HEK293 (cell line): ENCODE results near the gene ASNSD1.
"Not testable (repeated sequence)": the region's sequence is repeated elsewhere in the genome, so short reads cannot be mapped to it uniquely, and the experiment has no call there.

Experiments
- CTCF ChIA-PET: fragments of 350-600 bp; formaldehyde crosslinking; extraction: SDS; loops from one replicate; lab custom pipeline; 2021; ENCODE audit warnings: antibody characterized with exemption; lab: Yijun Ruan, JAX
- POLR2A ChIA-PET: fragments of 300-600 bp; formaldehyde crosslinking; extraction: SDS; loops from one replicate; lab custom pipeline; 2020; ENCODE audit warnings: antibody characterized with exemption, inconsistent platforms; lab: Yijun Ruan, JAX
- H3K27ac ChIP-seq: fragments of 200-500 bp; sonication (Bioruptor generic); 2 replicates; pipeline ENCODE4 v1.5.1; 2014; ENCODE audit warnings: low read depth, low read length, control low read depth, inconsistent platforms; ENCODE audit errors: extremely low read depth
- H3K36me3 ChIP-seq, 2 experiments: fragments of 200-500 bp in 1 of 2; sonication (Bioruptor generic) in 1 of 2; 1 replicate in 1 of 2; 2 replicates in 1 of 2; pipeline ENCODE4 v1.5.1; 2014 to 2017; ENCODE audit warnings: inconsistent platforms in 2 of 2, low read length in 2 of 2; ENCODE audit not compliant: control insufficient read depth in 2 of 2, insufficient read depth in 1 of 2
- H3K4me1 ChIP-seq: fragments of 200-500 bp; sonication (Bioruptor generic); 2 replicates; pipeline ENCODE4 v1.5.1; 2014; ENCODE audit warnings: mild to moderate bottlenecking, low read length, inconsistent platforms; ENCODE audit not compliant: control insufficient read depth, insufficient read depth
- H3K4me3 ChIP-seq: 2 replicates; pipeline ENCODE4 v1.5.1; 2011; ENCODE audit warnings: low read depth, mild to moderate bottlenecking, control low read depth, low read length, moderate library complexity
- H3K9me3 ChIP-seq: fragments of 200-500 bp; sonication (Bioruptor generic); 2 replicates; pipeline ENCODE4 v1.5.1; 2014; ENCODE audit warnings: low read depth, low read length, inconsistent platforms; ENCODE audit not compliant: control insufficient read depth, insufficient read depth
- REST ChIP-seq: fragments of 450-650 bp; formaldehyde crosslinking; IDR thresholded peaks from 2 replicates; pipeline ENCODE4 v1.5.1; 2016; ENCODE audit warnings: missing biosample characterization, missing genetic modification characterization
- SP3 ChIP-seq: fragments of 450-650 bp; formaldehyde crosslinking; IDR thresholded peaks from 2 replicates; pipeline ENCODE4 v1.5.1; 2016; ENCODE audit warnings: missing biosample characterization, missing genetic modification characterization
- TCF7L2 ChIP-seq: IDR thresholded peaks from 2 replicates; pipeline ENCODE4 v1.6.1; 2011; ENCODE audit warnings: low read depth, mild to moderate bottlenecking, inconsistent platforms, low read length, moderate library complexity, borderline replicate concordance
- WT1 ChIP-seq: fragments of 450-650 bp; formaldehyde crosslinking; IDR thresholded peaks from 2 replicates; pipeline ENCODE4 v1.5.1; 2016; ENCODE audit warnings: missing biosample characterization, missing genetic modification characterization
- YY1 ChIP-seq: fragments of 450-650 bp; formaldehyde crosslinking; IDR thresholded peaks from 2 replicates; pipeline ENCODE4 v1.5.1; 2018; ENCODE audit warnings: missing biosample characterization, missing genetic modification characterization
- ZBTB11 ChIP-seq: fragments of 450-650 bp; formaldehyde crosslinking; conservative IDR thresholded peaks from 2 replicates; pipeline ENCODE4 v1.5.1; 2016; ENCODE audit warnings: low read depth, missing biosample characterization, missing genetic modification characterization
- ZBTB20 ChIP-seq: fragments of 450-650 bp; formaldehyde crosslinking; IDR thresholded peaks from 2 replicates; pipeline ENCODE4 v1.5.1; 2016; ENCODE audit warnings: missing biosample characterization, missing genetic modification characterization
- ZEB2 ChIP-seq: fragments of 450-650 bp; formaldehyde crosslinking; IDR thresholded peaks from 2 replicates; pipeline ENCODE4 v1.5.1; 2016; ENCODE audit warnings: missing biosample characterization, missing genetic modification characterization
- ZNF426 ChIP-seq: fragments of 450-650 bp; formaldehyde crosslinking; IDR thresholded peaks from 2 replicates; pipeline ENCODE4 v1.5.1; 2017; ENCODE audit warnings: missing biosample characterization, missing genetic modification characterization, mild to moderate bottlenecking, inconsistent platforms, moderate library complexity
- ZNF596 ChIP-seq: fragments of 450-650 bp; IDR thresholded peaks from 2 replicates; pipeline ENCODE4 v1.5.0; 2018; ENCODE audit warnings: missing biosample characterization, mild to moderate bottlenecking, missing genetic modification characterization, moderate library complexity
- ZNF600 ChIP-seq: fragments of 450-650 bp; formaldehyde crosslinking; IDR thresholded peaks from 2 replicates; pipeline ENCODE4 v1.5.1; 2016; ENCODE audit warnings: missing biosample characterization, missing genetic modification characterization
- ZNF704 ChIP-seq: fragments of 450-650 bp; formaldehyde crosslinking; IDR thresholded peaks from 2 replicates; pipeline ENCODE4 v1.5.1; 2016; ENCODE audit warnings: missing biosample characterization, missing genetic modification characterization
- ZXDB ChIP-seq: fragments of 450-650 bp; formaldehyde crosslinking; IDR thresholded peaks from 2 replicates; pipeline ENCODE4 v1.5.1; 2016; ENCODE audit warnings: missing biosample characterization, missing genetic modification characterization
- TF ChIP-seq, protein P1 (sequence below): fragments of 450-650 bp; IDR thresholded peaks from 2 replicates; pipeline ENCODE4 v1.5.1; 2018; ENCODE audit warnings: missing biosample characterization, mild to moderate bottlenecking, missing genetic modification characterization
- TF ChIP-seq, protein P2 (sequence below): fragments of 450-650 bp; formaldehyde crosslinking; IDR thresholded peaks from 2 replicates; pipeline ENCODE4 v1.5.1; 2016; ENCODE audit warnings: missing biosample characterization, missing genetic modification characterization
- TF ChIP-seq, protein P3 (sequence below): fragments of 450-650 bp; formaldehyde crosslinking; IDR thresholded peaks from 2 replicates; pipeline ENCODE4 v1.5.0; 2017; ENCODE audit warnings: missing biosample characterization, missing genetic modification characterization, borderline replicate concordance
- TF ChIP-seq, protein P4 (sequence below): fragments of 450-650 bp; formaldehyde crosslinking; IDR thresholded peaks from 2 replicates; pipeline ENCODE4 v1.5.1; 2016; ENCODE audit warnings: missing biosample characterization, missing genetic modification characterization

The ASNSD1 gene

GRCh38 chr2:189651284-189651683 is 10.0 kb upstream of the ASNSD1 start (continued):
- TF ChIP-seq ZXDB (tag by site-specific recombination) = no peak
- no peak for TF ChIP-seq WT1
- no peak for TF ChIP-seq ZNF600 (tag by site-specific recombination)
- TF ChIP-seq, protein P1, sequence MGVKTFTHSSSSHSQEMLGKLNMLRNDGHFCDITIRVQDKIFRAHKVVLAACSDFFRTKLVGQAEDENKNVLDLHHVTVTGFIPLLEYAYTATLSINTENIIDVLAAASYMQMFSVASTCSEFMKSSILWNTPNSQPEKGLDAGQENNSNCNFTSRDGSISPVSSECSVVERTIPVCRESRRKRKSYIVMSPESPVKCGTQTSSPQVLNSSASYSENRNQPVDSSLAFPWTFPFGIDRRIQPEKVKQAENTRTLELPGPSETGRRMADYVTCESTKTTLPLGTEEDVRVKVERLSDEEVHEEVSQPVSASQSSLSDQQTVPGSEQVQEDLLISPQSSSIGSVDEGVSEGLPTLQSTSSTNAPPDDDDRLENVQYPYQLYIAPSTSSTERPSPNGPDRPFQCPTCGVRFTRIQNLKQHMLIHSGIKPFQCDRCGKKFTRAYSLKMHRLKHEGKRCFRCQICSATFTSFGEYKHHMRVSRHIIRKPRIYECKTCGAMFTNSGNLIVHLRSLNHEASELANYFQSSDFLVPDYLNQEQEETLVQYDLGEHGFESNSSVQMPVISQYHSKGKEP (tag by site-specific recombination) = no peak
- no peak for TF ChIP-seq YY1 (tag by site-specific recombination)
- TF ChIP-seq, protein P2, sequence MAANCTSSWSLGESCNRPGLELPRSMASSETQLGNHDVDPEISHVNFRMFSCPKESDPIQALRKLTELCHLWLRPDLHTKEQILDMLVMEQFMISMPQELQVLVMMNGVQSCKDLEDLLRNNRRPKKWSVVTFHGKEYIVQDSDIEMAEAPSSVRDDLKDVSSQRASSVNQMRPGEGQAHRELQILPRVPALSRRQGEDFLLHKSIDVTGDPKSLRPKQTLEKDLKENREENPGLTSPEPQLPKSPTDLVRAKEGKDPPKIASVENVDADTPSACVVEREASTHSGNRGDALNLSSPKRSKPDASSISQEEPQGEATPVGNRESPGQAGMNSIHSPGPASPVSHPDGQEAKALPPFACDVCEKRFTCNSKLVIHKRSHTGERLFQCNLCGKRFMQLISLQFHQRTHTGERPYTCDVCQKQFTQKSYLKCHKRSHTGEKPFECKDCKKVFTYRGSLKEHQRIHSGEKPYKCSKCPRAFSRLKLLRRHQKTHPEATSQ (tag by site-specific recombination) = no peak
- no peak for TF ChIP-seq ZNF426 (tag by site-specific recombination)
- TF ChIP-seq ZBTB11 (tag by site-specific recombination) = no peak
- no peak for TF ChIP-seq ZNF596 (tag by site-specific recombination)
- no peak for TF ChIP-seq REST (tag by site-specific recombination)
- TF ChIP-seq ZEB2 (tag by site-specific recombination) = no peak
- no peak for TF ChIP-seq TCF7L2

DNA sequence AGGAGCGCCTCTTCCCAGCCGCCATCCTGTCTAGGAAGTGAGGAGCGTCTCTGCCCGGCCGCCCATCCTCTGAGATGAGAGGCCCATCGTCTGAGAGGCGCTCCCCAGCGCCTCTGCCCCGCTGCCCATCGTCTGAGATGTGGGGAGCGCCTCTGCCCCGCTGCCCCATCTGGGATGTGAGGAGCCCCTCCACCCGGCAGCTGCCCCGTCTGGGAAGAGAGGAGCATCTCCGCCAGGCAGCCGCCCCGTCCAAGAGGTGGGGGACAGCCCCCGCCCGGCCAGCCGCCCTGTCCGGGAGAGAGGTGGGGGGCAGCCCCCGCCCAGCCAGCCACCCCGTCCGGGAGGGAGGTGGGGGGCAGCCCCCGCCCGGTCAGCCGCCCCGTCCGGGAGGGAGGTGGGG is 7.8 kb upstream of the ASNSD1 start:
- H3K4me3 ChIP-seq, H3K36me3 ChIP-seq, H3K27ac ChIP-seq, CTCF ChIA-PET, H3K9me3 ChIP-seq, POLR2A ChIA-PET, H3K4me1 ChIP-seq: not testable (repeated sequence)

- no peak overlapping the region for H3K27ac ChIP-seq
- no peak overlapping the region for H3K4me3 ChIP-seq
- H3K36me3 ChIP-seq = no peaks in the 10 kb centered on the region
- POLR2A ChIA-PET = no interaction called here
- no peaks in the 10 kb centered on the region for H3K9me3 ChIP-seq
- H3K4me1 ChIP-seq = peaks cover 9% of the 10 kb centered on the region
- CTCF ChIA-PET = interaction anchor here (0.6 kb wide), 1 partner anchor 596 kb away, joined by 3 read pairs; no protein-coding TSS in a partner anchor
- TF ChIP-seq, protein P3, sequence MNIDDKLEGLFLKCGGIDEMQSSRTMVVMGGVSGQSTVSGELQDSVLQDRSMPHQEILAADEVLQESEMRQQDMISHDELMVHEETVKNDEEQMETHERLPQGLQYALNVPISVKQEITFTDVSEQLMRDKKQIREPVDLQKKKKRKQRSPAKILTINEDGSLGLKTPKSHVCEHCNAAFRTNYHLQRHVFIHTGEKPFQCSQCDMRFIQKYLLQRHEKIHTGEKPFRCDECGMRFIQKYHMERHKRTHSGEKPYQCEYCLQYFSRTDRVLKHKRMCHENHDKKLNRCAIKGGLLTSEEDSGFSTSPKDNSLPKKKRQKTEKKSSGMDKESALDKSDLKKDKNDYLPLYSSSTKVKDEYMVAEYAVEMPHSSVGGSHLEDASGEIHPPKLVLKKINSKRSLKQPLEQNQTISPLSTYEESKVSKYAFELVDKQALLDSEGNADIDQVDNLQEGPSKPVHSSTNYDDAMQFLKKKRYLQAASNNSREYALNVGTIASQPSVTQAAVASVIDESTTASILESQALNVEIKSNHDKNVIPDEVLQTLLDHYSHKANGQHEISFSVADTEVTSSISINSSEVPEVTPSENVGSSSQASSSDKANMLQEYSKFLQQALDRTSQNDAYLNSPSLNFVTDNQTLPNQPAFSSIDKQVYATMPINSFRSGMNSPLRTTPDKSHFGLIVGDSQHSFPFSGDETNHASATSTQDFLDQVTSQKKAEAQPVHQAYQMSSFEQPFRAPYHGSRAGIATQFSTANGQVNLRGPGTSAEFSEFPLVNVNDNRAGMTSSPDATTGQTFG (tag by site-specific recombination) = no peak
- TF ChIP-seq SP3 (tag by site-specific recombination) (no peak), ZNF704 (tag by site-specific recombination) (no peak), ZBTB20 (tag by site-specific recombination) (no peak)
- TF ChIP-seq, protein P4, sequence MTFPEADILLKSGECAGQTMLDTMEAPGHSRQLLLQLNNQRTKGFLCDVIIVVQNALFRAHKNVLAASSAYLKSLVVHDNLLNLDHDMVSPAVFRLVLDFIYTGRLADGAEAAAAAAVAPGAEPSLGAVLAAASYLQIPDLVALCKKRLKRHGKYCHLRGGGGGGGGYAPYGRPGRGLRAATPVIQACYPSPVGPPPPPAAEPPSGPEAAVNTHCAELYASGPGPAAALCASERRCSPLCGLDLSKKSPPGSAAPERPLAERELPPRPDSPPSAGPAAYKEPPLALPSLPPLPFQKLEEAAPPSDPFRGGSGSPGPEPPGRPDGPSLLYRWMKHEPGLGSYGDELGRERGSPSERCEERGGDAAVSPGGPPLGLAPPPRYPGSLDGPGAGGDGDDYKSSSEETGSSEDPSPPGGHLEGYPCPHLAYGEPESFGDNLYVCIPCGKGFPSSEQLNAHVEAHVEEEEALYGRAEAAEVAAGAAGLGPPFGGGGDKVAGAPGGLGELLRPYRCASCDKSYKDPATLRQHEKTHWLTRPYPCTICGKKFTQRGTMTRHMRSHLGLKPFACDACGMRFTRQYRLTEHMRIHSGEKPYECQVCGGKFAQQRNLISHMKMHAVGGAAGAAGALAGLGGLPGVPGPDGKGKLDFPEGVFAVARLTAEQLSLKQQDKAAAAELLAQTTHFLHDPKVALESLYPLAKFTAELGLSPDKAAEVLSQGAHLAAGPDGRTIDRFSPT (tag by site-specific recombination) = no peak
These were observed 6.6 kb upstream of the ASNSD1 start for GRCh38 chr2:189654641-189655040.
